Measurements from ENCODE around the gene GTF3C1.

The GTF3C1 gene

DNA sequence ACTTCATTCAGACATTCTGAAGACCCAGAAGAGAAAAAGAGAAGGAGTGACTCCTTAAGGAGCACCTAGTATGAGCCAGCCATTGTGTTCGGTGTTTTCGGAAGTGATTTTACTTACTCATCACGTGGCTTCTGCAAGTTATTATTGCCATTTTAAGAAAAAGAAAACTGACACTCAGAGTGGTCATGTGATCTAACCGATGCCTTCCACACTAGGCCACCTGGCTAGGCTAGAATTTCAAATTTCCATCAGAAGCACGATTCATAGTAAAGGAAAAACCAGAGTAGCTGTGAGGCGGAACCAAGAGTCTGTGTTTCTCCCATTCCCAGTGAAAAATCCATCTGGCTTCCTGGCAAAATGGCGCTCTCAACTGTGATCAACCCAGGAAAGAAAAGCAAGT, 32.0 kb downstream of the GTF3C1 start:
- no peak for DNase-seq

- no peak for DNase-seq
Observed at GRCh38 chr16:27516365-27516764, 33.3 kb downstream of the GTF3C1 start.

DNA sequence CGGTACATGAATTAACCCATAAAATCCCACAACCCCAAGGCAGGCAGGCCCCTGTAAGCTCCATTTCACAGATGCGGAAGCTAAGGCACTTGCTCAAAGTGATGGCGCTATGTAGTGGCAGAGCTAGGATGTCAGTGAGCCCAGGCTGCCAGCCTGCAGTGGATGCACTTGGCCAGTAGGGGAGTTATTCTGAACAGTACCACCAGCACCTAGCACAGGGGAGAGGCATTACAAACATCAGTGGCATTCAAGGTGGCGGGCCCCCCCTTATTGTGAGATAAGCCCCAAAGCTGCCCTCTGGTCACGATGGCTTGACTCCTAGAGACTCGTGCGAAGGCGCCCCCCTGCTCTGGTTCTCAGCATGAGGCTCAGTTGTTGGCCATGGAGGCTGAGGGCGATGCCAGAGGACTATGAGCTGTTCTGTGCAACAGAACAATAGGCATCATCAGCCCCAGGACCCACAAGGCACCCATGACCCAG, 33.8 kb downstream of the GTF3C1 start:
- DNase-seq: peak; percentile 16

GRCh38 chr16:27514806-27515205, 34.9 kb downstream of the GTF3C1 start:
- DNase-seq: no peak

GRCh38 chr16:27511657-27512448, 37.9 kb downstream of the GTF3C1 start:
- no peak for DNase-seq

- DNase-seq: no peak
Observed at GRCh38 chr16:27508476-27508875, 41.2 kb downstream of the GTF3C1 start.

DNA sequence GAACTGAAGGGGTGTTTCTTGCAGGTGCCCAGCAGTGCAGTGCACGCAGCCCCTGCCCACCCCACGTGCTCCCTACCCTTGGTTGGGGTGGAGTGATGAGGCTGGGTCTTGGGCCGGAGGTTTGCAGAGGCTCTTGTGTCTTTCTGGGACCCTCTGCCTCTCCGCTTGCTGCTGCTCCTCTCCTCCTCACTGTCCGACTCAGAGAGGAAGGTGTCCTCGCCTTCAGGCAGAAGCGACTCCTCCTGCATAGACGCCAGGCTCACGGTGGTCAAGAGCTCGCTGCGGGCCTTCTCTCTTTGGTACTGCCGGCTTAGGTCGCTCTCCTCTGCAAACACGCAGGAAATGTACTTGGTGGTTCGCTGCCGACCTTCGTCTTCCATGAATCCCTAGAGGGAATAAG, 42.9 kb downstream of the GTF3C1 start:
- DNase-seq: no peak

DNA sequence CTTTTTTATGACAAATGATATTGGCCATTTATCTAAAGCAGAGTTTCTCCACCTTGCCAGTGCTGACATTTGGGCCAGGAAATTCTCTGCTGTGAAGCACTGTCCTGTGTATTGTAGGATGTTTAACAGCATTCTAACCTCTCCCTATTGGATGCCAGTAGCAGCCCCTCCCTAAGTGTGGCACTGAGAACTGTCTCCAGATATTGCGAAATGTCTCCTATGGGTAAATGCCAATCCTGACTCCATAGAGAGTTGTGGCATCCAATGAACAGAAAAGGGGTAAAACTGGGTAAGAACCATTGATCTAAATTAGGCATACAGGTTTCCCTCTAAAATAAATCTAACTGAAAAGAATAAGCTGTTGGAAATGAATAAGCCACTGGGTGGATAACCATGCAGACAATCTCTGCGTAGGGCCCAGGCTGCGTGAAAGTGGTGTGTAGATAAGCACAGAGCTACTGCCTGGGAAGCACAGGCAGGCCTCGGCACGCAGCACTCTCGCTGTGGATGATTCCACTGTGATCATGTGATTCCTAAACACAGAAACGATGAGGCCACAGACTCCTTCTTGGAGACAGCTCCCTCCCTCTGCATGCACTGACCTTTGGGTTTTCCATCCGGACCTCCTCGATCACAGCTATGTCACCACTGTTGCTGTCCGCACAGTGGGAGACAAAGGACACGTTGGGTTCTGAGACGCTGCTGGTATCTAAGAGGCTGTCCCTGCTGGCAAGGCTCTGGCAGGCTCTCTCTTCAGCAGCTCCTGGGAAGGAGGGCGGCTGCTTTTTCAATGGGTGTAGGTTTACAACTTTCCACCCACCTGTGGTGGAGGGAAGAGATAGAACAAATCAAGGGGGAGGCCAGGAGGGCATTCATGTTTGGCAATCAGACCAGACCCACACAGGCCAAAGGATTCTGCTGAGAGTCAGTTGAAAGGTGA, 44.1 kb downstream of the GTF3C1 start:
- no peak for DNase-seq

DNA sequence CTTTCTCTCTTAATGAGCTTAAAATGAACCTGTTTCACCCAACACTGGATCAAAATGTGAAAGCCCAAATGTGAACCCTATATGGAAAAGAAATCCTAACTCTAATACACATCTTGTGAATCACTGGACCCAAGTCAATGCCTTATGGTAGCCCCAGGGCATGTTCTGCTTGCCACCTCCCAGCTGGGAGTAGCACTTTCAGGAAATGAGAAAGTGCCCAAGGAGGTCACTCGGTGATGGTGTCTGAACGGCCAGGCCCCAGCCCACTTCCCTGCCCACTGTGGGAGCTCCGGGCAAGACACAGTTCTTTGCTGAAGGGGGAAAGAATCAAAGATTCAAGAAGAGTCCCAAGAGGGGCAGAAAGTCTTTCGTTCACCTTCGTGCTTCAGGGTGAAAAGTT, 46.1 kb downstream of the GTF3C1 start:
- DNase-seq: no peak

GRCh38 chr16:27500801-27501200, 48.9 kb downstream of the GTF3C1 start:
- no peak for DNase-seq

DNA sequence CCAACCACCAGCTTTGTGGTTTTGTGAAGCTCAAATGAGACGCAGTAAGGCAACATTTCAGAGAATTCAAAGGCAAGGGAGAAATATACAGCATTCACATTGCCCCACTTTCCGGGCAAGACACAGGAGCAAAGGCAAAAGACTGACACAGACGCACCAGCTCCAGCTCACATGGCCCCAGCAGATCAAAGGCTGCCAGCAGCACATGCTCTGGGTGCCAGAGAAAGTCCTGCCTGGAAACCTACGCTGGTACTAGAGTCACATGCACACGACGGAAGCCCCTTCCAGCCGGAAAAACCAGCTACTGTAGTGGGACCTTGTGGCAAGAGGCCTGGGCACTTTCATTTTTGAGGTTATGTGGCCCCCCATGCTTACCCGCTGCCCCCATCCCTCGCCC, 50.1 kb downstream of the GTF3C1 start:
- no peak for DNase-seq

GRCh38 chr16:27498916-27499658, 50.6 kb downstream of the GTF3C1 start:
- no peak for DNase-seq

- DNase-seq: no peak
Observed at GRCh38 chr16:27498031-27498825, 51.5 kb downstream of the GTF3C1 start.

DNA sequence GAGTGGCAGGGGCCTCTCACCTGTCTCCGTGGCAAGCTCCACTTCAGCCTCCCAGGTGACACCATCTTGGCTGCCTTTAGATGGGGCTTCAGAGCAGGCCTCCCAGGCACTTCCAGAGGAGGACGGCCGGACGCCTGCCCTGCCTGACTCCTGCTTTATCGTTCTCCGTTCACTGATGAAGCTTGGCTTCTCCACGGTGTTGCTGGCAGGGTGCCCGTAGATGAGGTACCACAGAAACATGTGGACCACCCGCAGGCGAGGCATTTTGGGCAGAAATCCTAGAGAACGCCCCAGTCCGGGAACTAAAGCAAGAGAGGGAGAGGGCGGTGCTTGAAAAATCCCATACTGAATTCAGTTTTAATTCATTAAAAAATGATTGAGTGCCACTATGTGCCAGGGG, 54.5 kb downstream of the GTF3C1 start:
- DNase-seq: no peak

GRCh38 chr16:27492588-27492979, 57.1 kb downstream of the GTF3C1 start:
- no peak for DNase-seq

DNA sequence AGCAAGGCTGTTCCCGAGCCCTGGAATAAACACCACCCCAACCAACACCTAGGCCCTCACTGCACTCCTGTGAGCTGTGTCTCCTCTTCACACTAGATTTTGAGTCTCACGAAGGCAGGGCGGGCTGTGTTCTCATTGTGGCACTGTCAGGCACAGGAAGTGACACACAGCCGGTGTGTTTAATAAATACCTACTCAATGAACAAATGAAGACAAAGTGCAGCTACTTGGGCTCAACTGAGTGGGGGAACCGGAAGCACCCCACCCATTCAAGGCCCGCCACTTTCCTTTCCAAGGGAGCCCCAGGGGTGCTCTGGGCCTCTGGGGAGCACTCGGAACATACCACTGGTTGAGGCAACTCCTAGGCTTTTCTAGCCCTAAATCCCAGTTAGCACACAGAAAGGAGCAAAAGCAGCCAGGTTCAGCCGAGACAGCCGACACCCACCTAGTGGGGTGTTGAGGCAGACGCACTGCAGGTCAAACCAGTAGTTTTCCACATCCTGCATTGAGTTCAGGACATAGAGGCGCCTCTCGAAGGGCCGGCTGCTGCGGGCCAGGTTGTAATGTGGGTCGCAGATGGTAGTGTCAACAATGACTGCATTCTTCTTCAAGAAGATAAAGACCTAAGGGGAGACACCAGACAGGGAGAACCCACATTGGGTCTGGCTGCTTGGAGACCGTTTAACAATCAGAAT, 57.7 kb downstream of the GTF3C1 start:
- no peak for DNase-seq

- no peak for DNase-seq
Observed at GRCh38 chr16:27489906-27490305, 59.8 kb downstream of the GTF3C1 start.

DNA sequence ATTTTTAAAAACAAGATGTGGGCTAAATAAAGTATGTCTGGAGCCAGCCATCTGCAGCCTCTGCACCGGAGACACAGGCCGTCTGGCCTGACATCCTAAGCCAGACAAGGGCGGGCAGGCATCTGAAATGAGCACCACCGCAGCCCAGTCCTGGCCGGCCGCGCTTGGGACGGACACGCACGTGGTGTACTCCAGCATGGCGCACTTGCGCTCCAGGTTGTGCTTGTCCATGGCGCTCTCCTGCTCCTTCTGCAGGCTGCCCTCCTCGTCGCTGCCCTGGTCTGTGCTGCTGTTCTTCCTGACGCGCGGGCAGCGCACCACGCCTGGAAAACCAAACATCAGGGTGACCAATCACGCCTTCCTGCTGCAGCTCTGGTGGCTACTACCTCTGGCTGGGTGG, 60.3 kb downstream of the GTF3C1 start:
- no peak for DNase-seq

DNA sequence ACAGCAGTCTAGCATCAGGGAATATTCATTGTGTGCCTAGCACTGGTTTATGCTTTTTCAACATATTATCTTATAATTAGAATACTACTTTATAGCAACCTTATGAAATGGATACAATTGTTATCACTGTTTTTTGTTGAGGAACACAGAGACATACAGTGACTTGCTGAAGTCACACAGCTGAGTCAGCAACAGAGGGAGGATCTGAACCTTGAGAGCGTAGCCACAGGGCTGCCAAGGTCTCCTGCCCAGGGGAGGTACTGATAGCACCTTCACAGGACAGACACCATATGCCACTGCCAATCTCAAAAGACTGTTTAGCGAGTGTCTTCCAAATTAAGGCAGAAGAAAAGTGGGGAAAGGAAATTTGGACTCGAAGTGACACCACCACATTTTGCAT, 63.0 kb downstream of the GTF3C1 start:
- no peak for DNase-seq

DNA sequence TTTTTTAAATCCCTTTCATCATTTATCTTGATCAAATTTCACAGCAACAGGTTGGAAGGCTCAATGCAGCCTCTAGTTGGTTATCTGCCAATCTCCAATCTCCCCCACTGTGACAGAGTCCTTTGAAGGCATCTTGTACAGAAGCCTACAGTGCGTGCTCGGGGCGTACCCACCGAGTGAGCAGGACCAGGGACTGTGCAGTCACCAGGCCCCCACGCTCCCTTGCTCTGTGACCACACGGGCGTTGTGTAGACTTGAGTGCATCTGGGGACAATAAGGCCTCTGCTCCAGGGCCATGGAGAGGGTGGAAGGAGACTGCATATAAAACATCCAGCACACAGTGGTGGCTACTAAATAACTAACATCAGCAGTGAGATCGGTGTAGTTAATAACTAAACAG, 63.4 kb downstream of the GTF3C1 start:
- DNase-seq: no peak

- DNase-seq: no peak
Observed at GRCh38 chr16:27485811-27486210, 63.9 kb downstream of the GTF3C1 start.

DNA sequence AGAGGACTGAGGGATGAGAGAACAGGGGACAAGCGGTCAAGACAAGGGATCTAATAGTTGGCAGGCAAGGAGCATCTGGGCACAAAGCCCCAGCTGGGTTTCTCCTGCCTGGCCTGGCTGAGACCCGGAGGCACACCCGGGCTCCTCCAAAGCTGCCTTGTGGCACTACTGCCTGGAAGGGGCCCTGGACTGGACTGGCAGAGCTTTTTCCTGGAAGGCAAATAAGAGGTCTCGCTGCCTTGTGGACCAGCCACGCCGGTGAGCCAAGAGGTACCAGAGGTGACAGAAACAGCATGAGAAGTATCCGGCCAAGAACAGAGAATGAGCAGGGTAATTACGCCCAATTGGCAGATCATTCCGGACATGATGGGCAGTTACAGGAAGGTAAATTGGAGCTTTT, 64.6 kb downstream of the GTF3C1 start:
- DNase-seq: no peak
